Measurements from ENCODE around the gene AMPH.

AMPH gene

DNA sequence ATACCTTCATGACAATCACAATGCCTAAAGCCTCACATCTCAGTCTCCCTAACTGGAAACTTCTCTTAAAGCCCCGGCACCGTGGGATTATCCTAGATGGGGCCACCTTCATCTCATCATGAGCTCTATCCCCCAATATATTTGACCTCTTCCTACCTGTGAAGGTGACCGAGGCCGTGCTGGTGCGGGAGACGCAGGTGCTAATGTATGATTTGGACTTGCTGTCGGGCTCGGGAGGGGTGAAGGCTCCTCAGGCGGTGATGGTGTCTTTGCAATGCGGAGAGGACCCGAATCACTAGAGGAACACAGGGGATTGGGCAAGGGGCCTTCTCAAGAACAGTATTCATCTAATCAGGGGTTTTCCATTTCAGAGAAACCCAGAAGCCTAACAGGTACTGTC is 168.4 kb downstream of the AMPH start:
- Histone ChIP-seq H3K27me3 (no peaks in the 10 kb centered on the region), H3K4me1 (ENCODE audit: control insufficient read depth in 1 of 2, insufficient read depth in 1 of 2, low read depth in 1 of 2, low read length in 1 of 2) (no peaks in the 10 kb centered on the region), H3K27ac (no peak overlapping the region), H3K4me3 (ENCODE audit: low read depth in 1 of 2, low read length in 1 of 2) (no peak overlapping the region), H3K36me3 (no peaks in the 10 kb centered on the region), H3K9me3 (no peaks in the 10 kb centered on the region)
- TF ChIP-seq, protein P1, sequence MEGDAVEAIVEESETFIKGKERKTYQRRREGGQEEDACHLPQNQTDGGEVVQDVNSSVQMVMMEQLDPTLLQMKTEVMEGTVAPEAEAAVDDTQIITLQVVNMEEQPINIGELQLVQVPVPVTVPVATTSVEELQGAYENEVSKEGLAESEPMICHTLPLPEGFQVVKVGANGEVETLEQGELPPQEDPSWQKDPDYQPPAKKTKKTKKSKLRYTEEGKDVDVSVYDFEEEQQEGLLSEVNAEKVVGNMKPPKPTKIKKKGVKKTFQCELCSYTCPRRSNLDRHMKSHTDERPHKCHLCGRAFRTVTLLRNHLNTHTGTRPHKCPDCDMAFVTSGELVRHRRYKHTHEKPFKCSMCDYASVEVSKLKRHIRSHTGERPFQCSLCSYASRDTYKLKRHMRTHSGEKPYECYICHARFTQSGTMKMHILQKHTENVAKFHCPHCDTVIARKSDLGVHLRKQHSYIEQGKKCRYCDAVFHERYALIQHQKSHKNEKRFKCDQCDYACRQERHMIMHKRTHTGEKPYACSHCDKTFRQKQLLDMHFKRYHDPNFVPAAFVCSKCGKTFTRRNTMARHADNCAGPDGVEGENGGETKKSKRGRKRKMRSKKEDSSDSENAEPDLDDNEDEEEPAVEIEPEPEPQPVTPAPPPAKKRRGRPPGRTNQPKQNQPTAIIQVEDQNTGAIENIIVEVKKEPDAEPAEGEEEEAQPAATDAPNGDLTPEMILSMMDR (IDR thresholded peaks at IDR 0.05): no peak

DNA sequence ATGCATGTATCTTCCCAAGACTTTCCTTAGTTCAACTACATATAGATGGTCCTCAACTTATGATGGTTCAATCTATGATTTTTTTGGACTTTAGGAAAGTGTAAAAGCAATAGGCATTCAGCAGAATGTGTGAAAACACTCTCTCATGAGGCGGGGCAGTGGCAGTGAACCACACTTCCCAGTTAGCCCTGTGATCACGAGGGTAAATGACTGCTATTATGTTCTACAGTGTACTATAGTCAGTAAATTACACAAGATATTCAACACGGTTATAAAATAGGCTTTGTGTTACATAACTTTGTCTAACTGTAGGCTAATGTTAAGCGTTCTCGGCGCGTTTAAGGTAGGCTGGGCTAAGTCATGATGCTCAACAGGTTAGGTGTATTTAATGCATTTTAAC is 169.3 kb downstream of the AMPH start:
- no peaks in the 10 kb centered on the region for H3K4me1 ChIP-seq (ENCODE audit: control insufficient read depth in 1 of 2, insufficient read depth in 1 of 2, low read depth in 1 of 2, low read length in 1 of 2)
- no peak overlapping the region for H3K27ac ChIP-seq
- no peaks in the 10 kb centered on the region for H3K9me3 ChIP-seq
- no peak overlapping the region for H3K4me3 ChIP-seq (ENCODE audit: low read depth in 1 of 2, low read length in 1 of 2)
- no peaks in the 10 kb centered on the region for H3K36me3 ChIP-seq
- H3K27me3 ChIP-seq: no peaks in the 10 kb centered on the region
- TF ChIP-seq, protein P1 (IDR thresholded peaks at IDR 0.05): no peak

DNA sequence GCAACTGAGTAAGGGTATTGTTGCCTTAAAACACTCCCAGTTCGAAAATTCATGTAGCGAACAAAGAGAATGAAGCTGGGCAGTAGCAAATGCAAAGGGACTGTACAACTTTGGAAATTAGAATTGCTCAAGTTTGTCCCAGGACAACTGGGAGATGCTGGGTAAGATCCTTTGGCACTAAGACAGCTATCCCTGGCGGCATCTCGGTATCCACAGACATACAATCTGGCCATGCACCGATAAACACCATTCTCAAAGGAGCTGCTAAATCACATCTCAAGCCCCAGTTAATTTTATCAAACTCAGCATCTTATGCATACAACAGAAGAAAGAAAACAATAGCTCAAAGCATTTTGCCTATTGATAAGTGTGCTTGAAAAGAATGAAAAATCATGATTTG is 177.3 kb downstream of the AMPH start:
- TF ChIP-seq, protein P1 (IDR thresholded peaks at IDR 0.05): no peak
- H3K27me3 ChIP-seq: peaks cover 5% of the 10 kb centered on the region
- no peaks in the 10 kb centered on the region for H3K36me3 ChIP-seq
- no peak overlapping the region for H3K27ac ChIP-seq
- no peaks in the 10 kb centered on the region for H3K9me3 ChIP-seq
- H3K4me3 ChIP-seq (ENCODE audit: low read depth in 1 of 2, low read length in 1 of 2): no peak overlapping the region
- H3K4me1 ChIP-seq (ENCODE audit: control insufficient read depth in 1 of 2, insufficient read depth in 1 of 2, low read depth in 1 of 2, low read length in 1 of 2): no peaks in the 10 kb centered on the region

DNA sequence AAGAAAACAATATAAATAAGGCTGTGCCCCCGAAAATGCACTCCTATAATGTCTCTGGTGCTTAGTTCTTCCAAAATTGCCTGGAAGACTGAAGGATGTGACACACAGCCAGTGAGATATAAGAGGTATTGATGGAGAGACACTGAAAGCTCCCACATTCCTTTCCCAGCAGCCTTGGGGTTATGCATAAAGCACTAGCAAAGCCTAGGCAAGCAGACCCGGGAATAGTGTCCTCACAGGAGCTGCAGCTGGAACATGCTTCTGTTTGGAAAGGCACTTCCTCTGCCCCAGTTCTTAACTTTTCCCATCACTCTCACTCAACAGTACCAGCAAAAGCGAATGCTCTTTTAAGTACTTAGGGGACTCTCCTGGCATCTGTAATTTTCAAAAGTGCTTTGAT is 178.0 kb downstream of the AMPH start:
- Histone ChIP-seq H3K4me3 (ENCODE audit: low read depth in 1 of 2, low read length in 1 of 2) (no peak overlapping the region), H3K27me3 (peaks cover 5% of the 10 kb centered on the region), H3K27ac (no peak overlapping the region), H3K4me1 (ENCODE audit: control insufficient read depth in 1 of 2, insufficient read depth in 1 of 2, low read depth in 1 of 2, low read length in 1 of 2) (no peaks in the 10 kb centered on the region), H3K9me3 (no peaks in the 10 kb centered on the region), H3K36me3 (no peaks in the 10 kb centered on the region)
- TF ChIP-seq, protein P1 (IDR thresholded peaks at IDR 0.05): no peak

DNA sequence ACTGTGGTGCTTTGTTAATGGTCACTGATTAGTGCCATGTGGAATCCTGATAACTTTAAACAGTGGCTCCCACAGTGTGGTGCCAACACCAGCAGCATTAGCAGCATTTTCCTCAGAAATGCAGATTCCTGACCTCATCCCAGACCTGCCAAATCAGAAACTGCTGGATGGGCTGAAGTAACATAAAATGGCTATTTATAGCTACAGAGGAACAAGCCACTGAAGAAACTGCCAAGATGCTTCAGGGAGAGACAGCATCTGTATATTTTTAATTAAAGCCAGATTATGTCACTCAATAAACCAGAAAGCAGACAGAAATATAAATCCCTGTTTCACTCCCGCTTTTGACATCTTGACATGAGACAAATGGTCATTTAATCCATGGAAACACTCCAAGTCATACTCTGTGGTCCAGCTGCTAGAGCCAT is 178.5 kb downstream of the AMPH start:
- Histone ChIP-seq H3K4me3 (ENCODE audit: low read depth in 1 of 2, low read length in 1 of 2) (no peak overlapping the region), H3K9me3 (no peaks in the 10 kb centered on the region), H3K36me3 (no peaks in the 10 kb centered on the region), H3K27ac (no peak overlapping the region), H3K4me1 (ENCODE audit: control insufficient read depth in 1 of 2, insufficient read depth in 1 of 2, low read depth in 1 of 2, low read length in 1 of 2) (no peaks in the 10 kb centered on the region), H3K27me3 (peaks cover 5% of the 10 kb centered on the region)
- TF ChIP-seq, protein P1 (IDR thresholded peaks at IDR 0.05): no peak

DNA sequence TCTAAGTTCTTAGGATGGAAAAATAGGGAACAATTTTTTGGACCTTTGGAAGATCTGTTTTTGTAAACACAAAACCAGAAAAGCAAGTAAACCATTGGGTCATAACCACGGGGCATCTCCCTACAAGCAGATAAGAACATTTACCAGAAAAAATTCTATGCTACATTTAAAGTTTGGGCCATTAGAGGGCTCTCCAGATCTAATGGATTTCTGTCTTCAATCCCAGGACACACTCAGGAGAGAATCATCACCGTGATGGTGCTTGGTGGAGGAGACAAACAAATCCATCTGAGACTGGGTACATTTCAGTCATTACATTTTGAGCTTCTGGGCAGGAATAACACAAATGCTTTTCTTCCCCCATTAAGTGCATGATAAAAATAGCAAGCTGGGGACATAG is 179.3 kb downstream of the AMPH start:
- Histone ChIP-seq H3K9me3 (no peaks in the 10 kb centered on the region), H3K36me3 (no peaks in the 10 kb centered on the region), H3K4me1 (ENCODE audit: control insufficient read depth in 1 of 2, insufficient read depth in 1 of 2, low read depth in 1 of 2, low read length in 1 of 2) (no peaks in the 10 kb centered on the region), H3K27ac (no peak overlapping the region), H3K4me3 (ENCODE audit: low read depth in 1 of 2, low read length in 1 of 2) (no peak overlapping the region), H3K27me3 (peaks cover 5% of the 10 kb centered on the region)
- TF ChIP-seq, protein P1 (IDR thresholded peaks at IDR 0.05): no peak

Measured in neutrophil (primary cell).